Activated CD8-positive, alpha-beta T cell treated with anti-CD3 and anti-CD28 coated beads, Interleukin-2, amount 10 ng/mL, durations not matched to agents 7 days and 5 days (primary cell): ENCODE measurements around the gene SERF2. TPM values are rescaled to one million over a fixed set of nuclear protein-coding genes. Genes with fewer than 3 reads are reported as not detected.
"Not testable (repeated sequence)": the region's sequence is repeated elsewhere in the genome, so short reads cannot be mapped to it uniquely, and the experiment has no call there.

ENCODE experiments used
- ATAC-seq: fragments of 150-1000 bp; cut with Tn5 transposase; one replicate; pipeline ENCODE4 v1.10.0; 2021; ENCODE audit warnings: moderate library complexity
- CTCF ChIA-PET: fragments of 350-600 bp; sonication (Branson Sonifier 250); formaldehyde crosslinking; loops from one replicate; lab custom pipeline; 2021; ENCODE audit warnings: antibody characterized with exemption; lab: Charles Lee
- POLR2A ChIA-PET: fragments of 350-600 bp; sonication (Branson Sonifier 250); formaldehyde crosslinking; loops from one replicate; lab custom pipeline; 2021; ENCODE audit warnings: antibody characterized with exemption; lab: Charles Lee
- DNase-seq: peaks from one replicate; pipeline ENCODE4 v3.0.0-alpha.2; 2020
- H3K27ac Mint-ChIP-seq: one replicate; pipeline ENCODE4 v1.8.0; 2021; ENCODE audit warnings: mild to moderate bottlenecking, mixed read lengths
- H3K27me3 Mint-ChIP-seq: one replicate; pipeline ENCODE4 v1.8.0; 2021; ENCODE audit warnings: low read depth, mixed read lengths
- H3K36me3 Mint-ChIP-seq: one replicate; pipeline ENCODE4 v1.8.0; 2021; ENCODE audit warnings: low read depth, mixed read lengths
- H3K4me1 Mint-ChIP-seq: one replicate; pipeline ENCODE4 v1.8.0; 2021; ENCODE audit warnings: low read depth, mixed read lengths
- H3K4me3 Mint-ChIP-seq: one replicate; pipeline ENCODE4 v1.8.0; 2021; ENCODE audit warnings: mild to moderate bottlenecking, mixed read lengths
- H3K9me3 Mint-ChIP-seq: one replicate; pipeline ENCODE4 v1.8.0; 2022; ENCODE audit warnings: mixed read lengths; ENCODE audit not compliant: insufficient read depth
- total RNA-seq, 2 experiments: library from RNA; stranded (reverse); gene quantifications; one replicate each; pipeline ENCODE4 v1.2.3, GENCODE V29; 2021

SERF2 gene
- total RNA-seq: 1,000 to 10,000 TPM; 1,025 to 1,042 TPM

- POLR2A ChIA-PET: interaction anchor here (0.5 to 3.7 kb wide), 8 partner anchors 9 to 932 kb away, joined by 3 to 21 read pairs (median 6); partner anchors contain the start of genes ELL3, HYPK, MFAP1 and PDIA3
- Mint-ChIP-seq H3K36me3 (peaks cover 48% of the 10 kb centered on the region), H3K4me1 (peaks cover 44% of the 10 kb centered on the region)
Measured at GRCh38 chr15:43791993-43792760, at the start of gene SERF2. Gene SERF2 (plus strand): TSS chr15:43792320. CDS start chr15:43792377, 57 bp downstream.

DNA sequence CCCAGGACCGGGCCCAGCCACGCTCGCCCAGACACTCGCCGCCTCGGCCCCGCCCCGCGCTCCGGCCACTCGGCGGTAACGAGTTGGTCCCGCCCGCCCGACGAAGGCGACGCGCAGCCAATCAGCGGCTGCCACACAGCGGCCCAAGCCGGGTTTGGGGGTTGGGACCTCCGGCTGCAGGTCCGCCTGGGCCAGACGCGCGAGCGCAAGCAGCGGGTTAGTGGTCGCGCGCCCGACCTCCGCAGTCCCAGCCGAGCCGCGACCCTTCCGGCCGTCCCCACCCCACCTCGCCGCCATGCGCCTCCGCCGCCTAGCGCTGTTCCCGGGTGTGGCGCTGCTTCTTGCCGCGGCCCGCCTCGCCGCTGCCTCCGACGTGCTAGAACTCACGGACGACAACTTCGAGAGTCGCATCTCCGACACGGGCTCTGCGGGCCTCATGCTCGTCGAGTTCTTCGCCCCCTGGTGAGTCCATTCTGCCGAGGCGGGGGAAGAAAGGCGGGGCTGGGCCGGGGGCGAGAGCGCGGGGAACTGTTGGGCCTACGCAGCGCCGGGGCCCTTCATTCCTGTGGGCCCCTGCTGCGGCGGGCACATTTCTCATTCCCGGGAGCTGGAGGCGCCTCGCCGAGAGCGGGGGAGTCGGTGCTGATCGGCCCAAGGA is 45.7 kb upstream of the SERF2 start, which contains the start of gene PDIA3:
TSS of gene PDIA3 (plus strand) at position 194 of the 658 bp plus-strand sequence. CDS start at position 296, 102 bp downstream.
- ATAC-seq: peak; percentile 82
- Mint-ChIP-seq H3K4me1 (peaks cover 31% of the 10 kb centered on the region), H3K36me3 (peaks cover 23% of the 10 kb centered on the region), H3K4me3 (peak within 1 kb of the TSS; percentile 96), H3K27ac (peak within 1 kb of the TSS; percentile 96)
- H3K9me3 Mint-ChIP-seq, H3K27me3 Mint-ChIP-seq: not testable (repeated sequence)
- ChIA-PET CTCF (interaction anchor here (1.2 to 1.8 kb wide), 2 partner anchors 31 to 78 kb away, joined by 4 to 6 read pairs; partner anchors contain the start of genes ELL3 and MFAP1), POLR2A (interaction anchor here (0.6 to 1.5 kb wide), 8 partner anchors 10 to 235 kb away, joined by 3 to 10 read pairs (median 3); partner anchors contain the start of genes HYPK, SERF2 and SERINC4)
- peak; percentile 90 for DNase-seq

More at GRCh38 chr15:43791993-43792760, at the start of gene SERF2:
- H3K9me3 Mint-ChIP-seq: no peaks in the 10 kb centered on the region
- peak; percentile 96 for ATAC-seq
- no peaks in the 10 kb centered on the region for H3K27me3 Mint-ChIP-seq
- CTCF ChIA-PET: interaction anchor here (0.9 to 4.9 kb wide), 6 partner anchors 8 to 36 kb away, joined by 3 to 42 read pairs (median 4); partner anchors contain the start of genes ELL3, HYPK and SERINC4
- peak within 1 kb of the TSS; percentile 96 for H3K4me3 Mint-ChIP-seq
- H3K27ac Mint-ChIP-seq: peak within 1 kb of the TSS; percentile 98
- peak; percentile 100 for DNase-seq

- peak overlapping the region; percentile 96 for H3K27ac Mint-ChIP-seq
- DNase-seq: peak; percentile 35
- H3K4me3 Mint-ChIP-seq: peak overlapping the region; percentile 96
- H3K36me3 Mint-ChIP-seq: peaks cover 28% of the 10 kb centered on the region
- CTCF ChIA-PET: interaction anchor here (1.1 to 1.8 kb wide), 2 partner anchors 23 to 77 kb away, joined by 4 to 5 read pairs; partner anchors contain the start of gene MFAP1
- H3K4me1 Mint-ChIP-seq: peaks cover 36% of the 10 kb centered on the region
- not testable (repeated sequence) for H3K27me3 Mint-ChIP-seq, H3K9me3 Mint-ChIP-seq
- POLR2A ChIA-PET: interaction anchor here (0.7 to 1.5 kb wide), 5 partner anchors 9 to 80 kb away, joined by 3 to 10 read pairs (median 4); partner anchors contain the start of genes HYPK, SERF2 and SERINC4
- peak; percentile 20 for ATAC-seq
Measured at GRCh38 chr15:43746903-43747309, 45.2 kb upstream of the SERF2 start.

DNA sequence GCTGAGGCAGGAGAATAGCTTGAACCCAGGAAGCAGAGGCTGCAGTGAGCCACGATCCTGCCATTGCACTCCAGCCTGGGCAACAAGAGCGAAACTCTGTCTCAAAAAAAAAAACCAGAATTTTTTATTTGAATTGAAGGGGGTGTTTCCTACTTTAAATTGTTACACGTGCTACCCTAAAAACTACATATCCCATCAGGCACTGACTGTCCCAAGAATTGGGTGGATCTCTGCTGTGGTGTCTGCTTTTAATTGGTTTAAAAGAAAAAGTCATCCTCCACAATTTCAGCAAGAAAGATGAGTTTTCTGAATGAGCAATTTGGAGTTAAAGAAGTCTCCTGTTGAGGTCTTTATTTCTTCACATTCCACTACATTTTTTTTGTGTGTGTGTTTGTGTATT is 43.7 kb upstream of the SERF2 start:
- peaks cover 43% of the 10 kb centered on the region for H3K4me1 Mint-ChIP-seq

DNA sequence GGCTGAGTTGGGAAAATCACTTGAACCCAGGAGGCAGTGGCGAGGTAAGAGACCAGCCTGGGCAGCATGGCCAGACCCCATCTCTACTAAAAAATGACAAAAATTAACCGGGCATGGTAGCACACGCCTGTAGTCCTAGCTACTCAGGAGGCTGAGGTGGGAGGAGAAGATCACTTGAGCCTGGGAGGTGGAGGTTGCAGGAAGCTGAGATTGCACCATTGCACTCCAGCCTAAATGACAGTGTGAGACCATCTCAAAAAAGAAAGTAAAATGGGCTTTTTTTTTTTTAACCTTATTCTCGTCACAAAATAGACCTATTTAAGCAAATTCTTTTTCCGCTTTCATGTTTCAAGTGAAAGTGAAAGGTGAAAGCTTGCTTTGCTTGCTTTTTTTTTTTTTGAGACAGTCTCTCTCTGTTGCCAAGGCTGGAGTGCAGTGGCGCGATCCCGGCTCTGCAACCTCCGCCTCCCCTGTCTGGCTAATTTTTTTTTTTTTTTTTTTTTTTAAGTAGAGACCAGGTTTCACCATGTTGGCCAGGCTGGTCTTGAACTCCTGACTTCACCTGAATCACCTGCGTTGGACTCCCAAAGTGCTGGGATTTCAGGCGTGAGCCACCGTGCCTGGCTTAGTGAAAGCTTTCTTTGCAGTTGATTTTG is 42.3 kb upstream of the SERF2 start:
- ChIA-PET CTCF (interaction anchor here (1.4 kb wide), 1 partner anchor 27 kb away, joined by 8 read pairs; the partner anchor contains the start of gene ELL3), POLR2A (interaction anchor here (0.6 to 2.1 kb wide), 5 partner anchors 27 to 711 kb away, joined by 3 to 11 read pairs (median 4); partner anchors contain the start of genes ELL3 and MFAP1)
- Mint-ChIP-seq H3K4me3 (peak overlapping the region; percentile 74), H3K9me3 (no peaks in the 10 kb centered on the region), H3K4me1 (peaks cover 40% of the 10 kb centered on the region), H3K36me3 (peaks cover 47% of the 10 kb centered on the region), H3K27me3 (no peaks in the 10 kb centered on the region), H3K27ac (peak overlapping the region; percentile 93)
- DNase-seq: peak; percentile 71
- ATAC-seq: peak; percentile 45

More for the DNA sequence above, 43.7 kb upstream of the SERF2 start:
- peaks cover 36% of the 10 kb centered on the region for H3K36me3 Mint-ChIP-seq
- no peaks in the 10 kb centered on the region for H3K27me3 Mint-ChIP-seq
- H3K9me3 Mint-ChIP-seq: no peaks in the 10 kb centered on the region
- peak overlapping the region; percentile 96 for H3K27ac Mint-ChIP-seq
- POLR2A ChIA-PET: no interaction called here
- peak overlapping the region; percentile 96 for H3K4me3 Mint-ChIP-seq
- ATAC-seq (no peak), DNase-seq (peak; percentile 29)
- CTCF ChIA-PET: no interaction called here

DNA sequence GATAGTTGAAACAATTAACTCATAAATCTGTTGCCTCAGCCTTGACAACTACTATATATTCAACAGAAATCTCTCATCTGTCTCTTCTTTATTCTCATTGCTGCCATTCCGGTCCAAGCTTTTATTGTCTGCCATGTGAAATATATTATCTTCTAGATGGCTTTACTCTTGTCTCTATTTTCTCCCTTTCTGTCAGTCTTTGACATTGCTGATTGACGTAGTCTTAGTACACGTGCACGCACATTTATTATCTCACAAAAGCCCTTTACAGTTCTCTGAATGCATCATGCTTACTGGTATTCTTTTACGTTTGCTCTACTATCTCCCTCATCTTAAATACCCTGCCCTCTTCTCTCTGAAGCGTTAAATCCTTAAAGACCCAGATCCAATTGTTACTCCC is 40.2 kb upstream of the SERF2 start:
- no peak overlapping the region for H3K27ac Mint-ChIP-seq
- H3K4me1 Mint-ChIP-seq: peaks cover 38% of the 10 kb centered on the region
- CTCF ChIA-PET: interaction anchor here (0.9 to 2.2 kb wide), 2 partner anchors 17 to 18 kb away, joined by 3 to 6 read pairs; no protein-coding TSS in a partner anchor

DNA sequence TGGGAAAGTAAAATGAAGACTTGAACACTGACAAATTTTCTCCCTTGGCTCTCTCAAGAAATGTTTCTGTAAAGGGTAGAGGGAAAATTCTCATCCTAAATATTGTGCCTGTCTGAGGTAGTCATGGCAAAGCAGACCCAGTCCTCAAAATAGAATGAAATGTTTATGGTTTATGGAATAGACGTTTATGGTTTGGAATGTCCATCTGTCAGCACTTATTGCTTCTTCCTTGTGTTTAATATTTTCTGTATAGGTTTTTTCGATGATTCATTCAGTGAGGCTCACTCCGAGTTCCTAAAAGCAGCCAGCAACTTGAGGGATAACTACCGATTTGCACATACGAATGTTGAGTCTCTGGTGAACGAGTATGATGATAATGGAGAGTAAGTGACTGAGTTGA is 29.3 kb upstream of the SERF2 start:
- no peak for DNase-seq
- peaks cover 64% of the 10 kb centered on the region for H3K36me3 Mint-ChIP-seq
- ChIA-PET POLR2A (no interaction called here), CTCF (no interaction called here)
- ATAC-seq: no peak
- no peaks in the 10 kb centered on the region for H3K9me3 Mint-ChIP-seq
- H3K27ac Mint-ChIP-seq: no peak overlapping the region
- no peaks in the 10 kb centered on the region for H3K27me3 Mint-ChIP-seq
- H3K4me3 Mint-ChIP-seq: no peak overlapping the region
- H3K4me1 Mint-ChIP-seq: no peaks in the 10 kb centered on the region

More for the DNA sequence above, 40.2 kb upstream of the SERF2 start:
- H3K27me3 Mint-ChIP-seq: no peaks in the 10 kb centered on the region
- H3K36me3 Mint-ChIP-seq: peaks cover 62% of the 10 kb centered on the region
- H3K4me3 Mint-ChIP-seq: no peak overlapping the region
- DNase-seq: no peak
- POLR2A ChIA-PET: interaction anchor here (0.9 kb wide), 1 partner anchor 76 kb away, joined by 3 read pairs; no protein-coding TSS in a partner anchor
- ATAC-seq: no peak
- H3K9me3 Mint-ChIP-seq: no peaks in the 10 kb centered on the region

DNA sequence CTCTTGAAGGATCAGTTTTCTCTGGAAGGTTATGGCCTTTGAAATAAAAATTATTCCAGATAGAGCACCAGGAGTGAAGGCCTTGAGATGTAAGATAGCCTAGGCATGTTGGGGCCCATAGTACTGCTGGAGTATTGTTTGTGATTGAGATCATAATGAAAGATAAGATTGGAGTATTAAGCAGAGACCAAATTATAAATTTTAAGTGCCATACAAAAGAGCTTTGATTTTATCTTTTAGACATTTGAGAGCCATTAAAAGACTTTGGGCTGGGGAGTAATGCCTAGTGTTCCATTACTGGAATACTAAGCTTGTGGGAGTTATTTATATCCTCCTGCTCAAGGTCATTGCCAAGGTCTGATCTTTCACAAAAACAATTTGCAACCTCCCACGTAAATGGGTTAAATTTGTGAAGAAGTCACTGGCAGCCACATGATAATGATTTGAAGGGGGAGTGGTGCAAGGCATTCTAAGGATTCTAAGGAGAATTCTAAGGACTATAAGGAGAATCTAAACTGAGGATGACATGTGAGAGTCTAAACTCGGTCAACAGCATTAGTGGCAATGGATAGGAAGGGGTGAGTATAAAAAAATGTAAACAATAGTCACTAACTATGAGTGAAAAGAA is 28.2 kb upstream of the SERF2 start:
- ChIA-PET CTCF (interaction anchor here (1.3 kb wide), 1 partner anchor 61 kb away, joined by 3 read pairs; the partner anchor contains the start of gene MFAP1), POLR2A (interaction anchor here (0.6 to 1.7 kb wide), 2 partner anchors 11 to 12 kb away, joined by 3 to 6 read pairs; partner anchors contain the start of gene ELL3)
- Mint-ChIP-seq H3K4me3 (no peak overlapping the region), H3K4me1 (no peaks in the 10 kb centered on the region), H3K27ac (no peak overlapping the region), H3K27me3 (no peaks in the 10 kb centered on the region), H3K9me3 (no peaks in the 10 kb centered on the region), H3K36me3 (peaks cover 70% of the 10 kb centered on the region)
- ATAC-seq (no peak), DNase-seq (no peak)

DNA sequence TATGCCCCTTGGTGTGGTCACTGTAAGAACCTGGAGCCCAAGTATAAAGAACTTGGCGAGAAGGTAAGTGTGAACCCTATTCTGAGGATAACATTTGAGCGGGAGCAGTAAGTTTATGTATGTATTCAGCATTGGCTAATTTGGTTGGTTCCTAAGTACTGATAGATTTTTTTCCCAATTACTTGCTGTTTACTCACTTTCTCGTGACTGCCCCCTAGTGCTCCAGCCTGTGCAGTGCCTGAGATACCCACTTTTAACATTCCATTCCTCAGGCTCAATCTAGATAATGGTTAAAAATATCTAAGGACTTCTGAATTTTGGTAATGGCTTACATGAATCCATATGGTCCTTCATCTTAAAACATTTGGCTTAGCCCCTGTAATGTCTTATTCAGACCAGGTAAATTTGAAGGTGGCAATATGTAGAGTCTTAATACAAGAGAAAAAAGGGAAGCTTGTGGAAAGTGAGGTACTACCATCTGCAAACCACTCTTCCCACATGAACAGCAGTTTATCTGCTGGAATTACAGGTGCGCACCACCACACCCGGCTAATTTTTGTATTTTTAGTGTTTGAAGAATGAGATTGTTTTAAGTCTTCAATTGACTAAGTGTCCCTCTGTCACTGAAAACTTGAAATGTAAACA is 22.4 kb upstream of the SERF2 start:
- Mint-ChIP-seq H3K27ac (no peak overlapping the region), H3K36me3 (peaks cover 84% of the 10 kb centered on the region), H3K4me1 (peaks cover 5% of the 10 kb centered on the region), H3K4me3 (no peak overlapping the region), H3K27me3 (no peaks in the 10 kb centered on the region), H3K9me3 (no peaks in the 10 kb centered on the region)
- ChIA-PET POLR2A (interaction anchor here (0.7 kb wide), 1 partner anchor 329 kb away, joined by 3 read pairs; no protein-coding TSS in a partner anchor), CTCF (interaction anchor here (0.6 to 1.8 kb wide), 14 partner anchors 12 to 119 kb away, joined by 3 to 9 read pairs (median 5); no protein-coding TSS in a partner anchor)
- peak; percentile 57 for ATAC-seq
- DNase-seq: peak; percentile 71

- Mint-ChIP-seq H3K4me1 (peaks cover 16% of the 10 kb centered on the region), H3K9me3 (no peaks in the 10 kb centered on the region), H3K4me3 (no peak overlapping the region), H3K36me3 (peaks cover 69% of the 10 kb centered on the region), H3K27ac (no peak overlapping the region), H3K27me3 (no peaks in the 10 kb centered on the region)
- DNase-seq: no peak
- ATAC-seq: no peak
- ChIA-PET POLR2A (interaction anchor here (0.6 kb wide), 1 partner anchor 19 kb away, joined by 3 read pairs; no protein-coding TSS in a partner anchor), CTCF (interaction anchor here (1.2 to 1.3 kb wide), 2 partner anchors 21 to 28 kb away, joined by 3 read pairs; partner anchors contain the start of genes HYPK and SERINC4)
Measured at GRCh38 chr15:43771816-43772215, 20.3 kb upstream of the SERF2 start.
